DMS 273 treated with DMSO at 0.1 percent for 48 hours (cell line): ENCODE data around the gene ANKRD40CL.

ENCODE experiments used
- DNase-seq: peaks from one replicate; lab custom pipeline; 2025; lab: John Stamatoyannopoulos, UW

The ANKRD40CL gene

DNA sequence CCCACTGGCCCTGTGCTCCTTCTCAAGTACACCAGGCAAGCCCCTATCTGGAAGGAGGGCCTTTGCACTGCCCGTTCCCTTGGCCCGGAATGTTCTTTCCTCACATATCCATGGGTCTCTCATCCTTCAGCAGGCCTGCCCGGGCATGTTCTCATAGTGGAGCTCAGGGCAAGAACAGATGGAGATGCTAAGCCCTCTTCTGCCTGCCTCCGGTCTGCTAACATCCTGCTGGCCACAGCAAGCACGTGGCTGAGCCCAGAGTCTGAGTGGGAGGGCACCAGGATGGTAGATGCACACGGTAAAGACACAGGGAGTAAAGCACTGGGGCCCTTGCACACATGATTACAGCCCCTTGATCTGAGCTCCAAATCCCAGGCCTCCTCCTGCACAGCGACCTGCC lies 19.8 kb upstream of the ANKRD40CL start:
- DNase-seq = peak; percentile 75

DNA sequence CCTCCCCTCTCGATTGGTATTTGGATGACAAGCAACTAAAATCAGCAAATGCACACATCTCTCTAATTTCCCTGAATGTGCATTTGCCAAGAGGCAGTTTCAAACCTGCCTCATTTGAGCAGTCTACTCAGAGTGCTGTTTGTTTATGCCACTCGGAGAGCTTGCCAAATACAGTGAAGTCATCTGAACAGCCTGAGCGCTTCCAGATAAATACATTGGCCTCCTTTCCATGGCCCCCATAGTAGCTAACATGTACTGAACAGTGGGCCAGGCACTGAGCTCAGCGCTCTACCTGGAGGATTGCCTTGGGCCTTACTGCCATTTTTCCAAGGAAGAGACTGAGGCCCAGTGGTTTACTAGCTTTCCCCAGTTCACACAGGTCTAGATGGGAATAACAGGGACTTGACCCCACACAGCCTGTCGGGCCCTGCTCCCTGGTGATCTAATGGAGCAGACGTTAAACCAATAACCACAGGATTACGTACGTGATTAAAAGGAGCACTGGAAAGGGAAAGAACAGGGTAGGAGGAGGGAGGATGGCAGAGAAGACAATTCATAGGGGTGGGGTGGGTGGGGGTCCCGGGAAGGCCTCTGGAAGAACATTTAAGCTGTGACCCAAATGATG lies 18.7 kb upstream of the ANKRD40CL start:
- DNase-seq = no peak

DNA sequence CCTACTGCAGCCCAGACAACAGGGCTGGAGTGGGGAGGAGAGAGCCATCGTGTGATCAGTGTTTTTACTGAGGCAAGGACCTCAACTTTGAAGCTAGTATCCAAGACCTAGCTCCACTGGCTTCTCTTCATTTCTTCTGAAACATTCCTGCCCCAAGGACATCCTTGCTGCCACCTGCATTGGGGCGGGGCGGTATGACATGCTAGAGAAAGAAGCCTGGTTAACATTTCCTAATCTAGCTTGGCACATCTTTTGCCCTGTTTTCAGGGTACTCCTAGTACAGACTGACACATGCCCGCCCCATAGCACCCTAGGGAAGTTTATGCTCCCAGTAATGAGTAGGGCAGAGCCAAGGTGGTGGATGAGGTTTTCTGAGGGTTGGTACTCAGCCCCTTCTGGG lies 17.8 kb upstream of the ANKRD40CL start:
- DNase-seq = no peak

DNA sequence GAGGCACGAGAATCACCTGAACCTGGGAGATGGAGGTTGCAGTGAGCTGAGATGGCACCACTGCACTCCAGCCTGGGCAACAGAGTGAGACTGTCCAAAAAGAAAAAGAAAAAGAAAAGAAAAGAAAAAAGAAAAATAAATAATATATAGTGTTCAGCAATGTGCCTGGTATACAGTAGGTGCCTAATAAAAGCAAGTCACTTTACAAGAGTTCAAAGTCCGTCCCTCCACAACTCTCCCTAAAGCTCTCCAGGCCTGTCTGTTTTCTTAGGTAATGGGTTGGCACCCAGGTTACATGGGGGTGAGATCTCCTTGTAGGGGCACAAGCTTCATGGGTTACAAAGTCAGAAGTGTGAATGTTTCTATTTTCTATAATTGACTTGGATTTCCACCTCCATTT lies 16.6 kb upstream of the ANKRD40CL start:
- DNase-seq = no peak

DNA sequence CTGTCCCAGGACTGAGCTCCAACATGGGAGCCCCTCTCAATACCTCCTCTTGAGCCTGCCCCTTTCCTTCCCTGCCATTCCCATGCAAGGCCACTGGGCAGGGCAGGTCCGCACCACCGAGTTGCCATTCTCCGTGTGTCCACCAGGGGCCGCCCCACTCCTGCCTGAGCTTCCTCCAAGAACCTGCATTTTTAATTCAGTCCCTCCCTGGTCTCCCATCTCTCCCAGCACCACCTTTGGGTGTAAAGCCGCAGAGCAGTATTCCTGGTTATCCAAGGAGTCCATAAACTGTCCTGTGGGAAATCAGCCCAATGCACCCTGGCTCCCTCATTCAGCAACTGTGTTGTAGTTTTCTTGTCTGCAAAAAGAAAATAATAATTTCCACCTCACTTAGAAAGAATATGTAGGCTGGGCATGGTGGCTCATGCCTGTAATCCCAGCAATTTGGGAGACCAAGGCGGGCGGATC lies 15.9 kb upstream of the ANKRD40CL start:
- peak; percentile 71 for DNase-seq

DNA sequence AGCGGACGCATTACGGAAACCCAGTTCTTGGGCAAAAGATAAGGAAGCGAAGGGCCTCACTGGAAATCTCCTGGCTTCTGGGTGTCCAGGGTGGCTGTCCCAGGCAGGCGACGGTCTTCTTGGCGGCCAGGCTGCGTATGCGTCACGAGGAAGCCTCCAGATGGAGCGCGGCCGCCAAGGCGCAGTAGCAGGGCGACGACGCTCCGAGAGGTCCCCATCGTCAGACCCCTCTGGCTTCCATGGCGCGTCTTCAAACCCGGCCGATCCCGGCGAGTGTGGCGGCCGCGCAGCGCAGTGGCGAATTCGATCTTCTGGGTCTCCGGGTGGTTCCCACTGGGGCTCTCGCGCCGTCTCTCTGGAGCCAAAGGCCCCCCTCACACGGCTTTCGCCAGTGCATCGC lies 13.8 kb upstream of the ANKRD40CL start:
- no peak for DNase-seq

DNA sequence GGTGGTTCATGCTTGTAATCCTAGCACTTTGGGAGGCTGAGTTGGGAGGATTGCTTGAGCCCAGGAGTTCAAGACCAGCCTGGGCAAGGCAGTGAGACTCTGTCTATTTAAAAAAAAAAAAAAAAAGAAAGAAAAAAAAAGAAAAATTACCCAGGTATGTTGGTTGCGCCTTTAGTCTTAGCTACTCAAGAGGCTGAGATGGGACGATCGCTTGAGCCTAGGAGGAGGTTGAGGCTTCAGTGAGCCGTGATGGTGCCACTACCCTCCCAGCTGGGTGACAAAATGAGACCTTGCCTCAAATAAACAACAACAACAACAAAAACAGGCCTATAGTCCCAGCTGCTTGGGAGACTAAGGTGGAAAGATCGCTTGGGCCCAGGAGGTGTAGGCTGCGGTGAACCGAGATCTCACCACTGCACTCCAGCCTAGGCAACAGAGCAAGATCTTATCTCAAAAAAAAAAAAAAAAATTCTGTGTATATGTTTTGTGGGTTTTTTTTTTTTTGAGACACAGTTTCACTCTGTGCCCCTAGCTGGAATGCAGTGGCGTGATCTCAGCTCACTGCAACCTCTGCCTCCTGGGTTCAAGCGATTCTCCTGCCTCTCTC lies 12.5 kb upstream of the ANKRD40CL start:
- DNase-seq = no peak

DNA sequence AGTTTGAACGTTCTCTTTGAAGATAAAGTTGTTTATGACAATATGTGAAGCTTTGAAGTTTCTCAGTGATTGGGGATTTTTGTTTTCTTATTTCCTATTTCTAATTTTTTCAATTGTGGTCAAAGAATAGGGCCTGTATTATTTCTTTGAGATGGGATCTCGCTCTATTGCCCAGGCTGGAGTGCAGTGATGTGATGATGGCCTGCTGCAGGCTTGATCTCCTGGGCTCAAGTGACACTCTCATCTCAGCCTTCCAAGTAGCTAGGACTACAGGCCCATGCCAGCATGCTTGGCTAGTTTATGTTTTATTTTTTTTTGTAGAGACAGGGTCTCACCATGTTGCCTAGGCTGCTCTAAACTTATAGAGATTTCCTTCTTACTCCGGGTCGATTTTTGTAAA lies 11.7 kb upstream of the ANKRD40CL start:
- DNase-seq = no peak

DNA sequence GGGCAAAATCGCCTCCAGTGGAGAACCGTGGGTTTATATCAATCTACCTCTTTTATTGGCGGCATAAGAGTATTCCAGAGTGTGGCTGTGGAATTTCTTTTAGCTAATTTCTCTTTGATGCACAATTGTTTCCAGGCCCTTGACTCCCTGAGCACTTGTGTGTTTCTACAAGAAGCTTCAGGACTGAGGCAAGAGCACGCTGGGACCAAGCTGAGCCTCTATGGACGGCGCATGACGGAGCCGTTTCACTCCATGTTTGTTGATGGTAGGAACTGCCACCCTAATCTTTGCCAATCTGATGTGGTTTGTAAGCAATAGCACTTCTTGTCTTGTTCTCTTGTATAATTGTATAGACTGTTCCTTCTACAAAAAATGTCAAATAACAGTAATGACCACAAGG lies 11.2 kb upstream of the ANKRD40CL start:
- no peak for DNase-seq

DNA sequence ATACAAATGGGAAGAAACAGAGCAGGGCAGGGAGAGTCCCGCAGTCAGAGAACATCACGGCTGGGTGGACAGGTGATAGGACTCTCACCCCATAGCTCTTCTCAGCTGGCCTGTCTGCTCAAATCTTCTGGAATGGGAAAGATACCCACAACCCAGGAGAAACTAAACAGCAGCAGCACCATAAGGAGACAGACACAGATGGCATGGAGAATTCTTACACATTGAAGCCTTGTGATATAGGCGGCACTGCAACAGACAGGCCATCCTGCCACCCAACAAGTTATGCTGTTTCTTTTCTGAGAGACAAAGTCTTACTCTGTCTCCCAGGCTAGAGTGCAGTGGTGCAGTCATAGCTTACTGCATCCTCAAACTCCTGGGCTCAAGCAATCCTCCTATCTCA lies 8.6 kb upstream of the ANKRD40CL start:
- DNase-seq = no peak

DNA sequence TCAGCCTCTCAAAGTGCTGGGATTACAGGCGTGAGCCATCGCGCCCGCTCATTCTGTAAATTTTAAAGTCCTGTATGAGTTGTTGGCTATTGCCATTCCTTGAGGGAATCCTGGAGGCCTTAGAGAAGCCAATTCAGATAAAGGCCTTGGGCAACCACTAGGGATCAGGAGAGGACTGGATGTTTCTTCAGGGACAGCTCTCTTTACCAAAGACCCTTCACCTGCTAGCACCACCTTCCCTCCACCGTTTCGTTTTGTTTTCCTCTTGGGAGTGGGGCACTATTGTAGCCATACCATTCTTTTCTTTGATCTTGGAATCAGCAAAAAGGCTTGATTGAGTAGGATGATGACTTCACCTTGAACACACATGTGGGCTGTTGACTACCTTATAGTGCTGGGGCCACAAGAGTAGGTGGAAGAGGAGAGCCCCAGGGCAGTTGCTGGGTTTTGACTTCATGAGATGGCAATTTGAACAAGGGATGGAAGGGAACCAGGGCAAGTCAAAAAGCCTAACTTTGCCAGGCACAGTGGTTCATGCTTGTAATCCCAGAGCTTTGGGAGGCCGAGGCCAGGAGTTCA lies 7.0 kb upstream of the ANKRD40CL start:
- no peak for DNase-seq

DNA sequence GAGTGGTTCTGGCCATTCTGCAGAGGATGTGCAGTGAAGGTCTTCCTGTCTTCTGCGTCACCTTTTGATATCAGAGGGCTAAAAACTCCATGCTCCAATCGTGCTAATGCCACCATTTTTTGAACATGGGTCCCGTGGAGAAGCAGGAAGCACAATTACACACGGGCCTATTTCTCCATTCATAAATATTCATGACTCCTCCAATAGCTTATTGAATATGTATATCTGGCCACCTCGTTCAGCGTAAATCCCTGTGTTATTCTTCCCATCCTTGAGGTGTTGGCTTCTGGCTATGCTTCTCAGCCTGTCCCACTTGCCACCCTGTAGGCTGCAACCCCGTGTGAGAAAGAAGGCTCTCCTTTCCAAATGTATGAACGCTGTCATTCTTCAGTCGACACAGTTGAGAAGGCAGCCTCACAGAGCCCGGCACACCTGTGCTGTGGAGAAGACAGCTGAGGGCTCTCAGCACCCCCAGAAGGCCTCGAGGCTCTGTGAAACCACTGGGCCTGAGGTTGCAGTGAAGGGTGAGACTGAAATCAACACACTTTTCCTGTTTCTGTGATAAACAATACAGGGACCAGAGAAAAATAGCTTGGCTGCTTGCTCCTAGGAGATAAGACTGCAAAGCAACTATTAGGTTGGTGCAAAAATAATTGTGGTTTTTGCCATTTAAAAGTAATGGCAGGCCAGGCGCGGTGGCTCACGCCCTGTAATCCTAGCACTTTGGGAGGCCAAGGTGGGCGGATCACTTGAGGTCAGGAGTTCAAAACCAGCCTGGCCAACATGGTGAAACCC lies 4.9 kb upstream of the ANKRD40CL start:
- DNase-seq = no peak

DNA sequence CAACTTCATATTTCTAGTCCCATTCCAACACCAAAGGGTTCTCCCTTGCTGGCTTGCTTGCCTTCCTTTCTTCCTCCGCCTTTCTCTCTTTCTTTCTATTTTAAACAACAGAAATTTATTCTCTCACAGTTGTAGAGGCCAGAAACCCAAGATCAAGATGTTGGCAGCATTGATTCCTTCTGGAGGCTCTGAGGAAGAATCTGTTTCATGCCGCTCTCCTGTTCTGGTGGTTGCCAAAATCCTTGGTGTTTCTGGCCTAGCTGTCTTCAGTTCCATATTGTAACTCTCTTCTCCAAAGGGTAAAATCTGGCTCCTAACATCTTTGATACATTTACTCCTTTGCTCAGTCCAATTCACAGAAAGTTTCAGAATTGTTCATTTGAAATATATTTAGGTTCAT lies 3.0 kb upstream of the ANKRD40CL start:
- no peak for DNase-seq

DNA sequence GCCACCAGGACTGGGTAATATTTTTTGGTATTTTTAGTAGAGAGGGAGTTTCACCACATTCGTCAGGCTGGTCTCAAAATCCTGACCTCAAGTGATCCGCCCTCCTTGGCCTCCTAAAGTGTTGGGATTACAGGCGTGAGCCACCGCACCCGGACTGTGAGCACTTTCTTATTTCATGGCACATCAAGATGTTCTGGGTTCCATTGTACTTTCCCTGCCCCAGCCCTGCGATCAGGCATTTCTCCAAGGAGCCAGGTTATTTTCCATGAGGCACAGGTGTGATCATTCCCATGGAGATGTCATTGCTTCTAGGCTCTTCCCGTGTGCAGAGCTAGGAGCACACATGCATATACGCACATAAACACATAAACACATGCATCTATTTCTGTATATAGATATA lies 2.6 kb upstream of the ANKRD40CL start:
- no peak for DNase-seq

DNA sequence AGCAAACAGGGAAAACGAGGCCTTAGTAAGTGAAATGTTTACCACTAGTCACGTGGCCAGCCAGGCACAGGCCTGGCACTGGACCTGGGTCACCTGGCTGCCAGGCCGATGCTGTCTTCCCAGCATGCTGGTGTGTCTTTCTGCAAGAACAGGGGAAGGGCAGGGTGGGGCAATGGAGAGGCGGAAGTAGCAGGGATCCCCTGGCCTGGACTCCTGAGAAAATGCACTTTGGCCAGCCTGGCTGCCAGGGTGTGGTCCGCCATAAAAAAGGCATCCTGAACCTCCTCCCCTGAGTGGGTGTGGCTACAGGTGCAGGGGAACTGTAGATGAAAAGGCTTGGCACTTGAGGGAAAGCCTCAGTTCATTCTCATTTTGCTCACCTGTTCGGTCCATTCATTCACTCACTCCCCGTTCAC lies 1.0 kb upstream of the ANKRD40CL start:
- DNase-seq = no peak

DNA sequence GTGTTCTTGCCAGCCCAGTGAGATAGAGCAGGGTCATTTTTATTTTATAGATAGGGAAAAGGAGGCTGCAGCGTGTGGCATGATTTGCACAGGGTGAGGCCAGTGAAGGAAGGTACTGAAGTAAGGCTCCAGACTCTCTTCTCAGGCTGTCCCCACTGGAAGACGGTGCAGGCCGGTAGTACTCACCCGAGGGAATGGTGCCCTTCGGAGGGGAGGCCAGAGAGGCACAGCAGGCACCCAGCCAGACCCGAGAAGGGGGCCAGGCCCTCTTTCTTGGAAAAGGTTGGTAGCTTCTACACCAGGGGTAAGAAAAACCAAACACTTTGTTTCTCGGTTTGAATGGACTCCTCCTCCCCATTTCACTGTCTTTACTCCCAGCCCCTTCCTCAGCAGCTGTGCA lies 288 bp downstream of the ANKRD40CL start:
- no peak for DNase-seq

DNA sequence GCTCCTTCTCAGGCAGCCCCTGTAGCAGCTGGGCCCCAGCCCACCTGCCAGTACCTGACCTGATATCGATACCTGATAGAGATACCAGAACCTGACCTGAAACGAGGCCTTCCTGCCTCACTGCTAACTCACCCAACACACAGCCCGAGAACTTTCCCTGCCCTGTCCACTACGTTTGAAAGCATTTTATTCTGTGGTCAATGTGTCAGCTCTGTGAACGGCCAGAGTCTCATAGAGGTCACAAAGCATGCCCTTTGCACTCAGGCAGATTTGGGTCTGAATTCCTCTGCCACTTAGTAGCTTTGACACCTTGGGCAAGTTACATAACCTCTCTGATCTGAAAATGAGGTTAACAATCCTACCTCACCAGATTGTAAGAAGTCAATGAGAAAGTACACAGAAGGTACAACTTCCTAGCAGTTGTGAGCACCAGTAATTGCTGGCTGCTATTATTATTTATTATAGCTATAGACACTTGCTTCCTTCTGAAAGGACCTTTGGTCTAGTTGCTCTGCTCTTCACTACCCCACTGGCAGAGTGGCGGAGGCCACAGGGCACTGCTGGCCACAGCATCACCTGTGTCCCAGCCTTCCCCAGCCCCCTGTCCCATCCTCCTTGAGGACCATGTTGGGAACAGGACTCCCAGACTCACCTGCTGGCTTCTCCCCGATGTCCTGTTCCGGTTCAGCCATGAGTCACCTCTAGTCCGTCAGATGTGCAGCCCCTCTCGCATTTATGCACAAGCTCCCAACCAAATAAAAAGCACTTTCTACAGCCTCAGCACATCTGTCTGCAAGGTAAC lies 895 bp downstream of the ANKRD40CL start:
- no peak for DNase-seq

DNA sequence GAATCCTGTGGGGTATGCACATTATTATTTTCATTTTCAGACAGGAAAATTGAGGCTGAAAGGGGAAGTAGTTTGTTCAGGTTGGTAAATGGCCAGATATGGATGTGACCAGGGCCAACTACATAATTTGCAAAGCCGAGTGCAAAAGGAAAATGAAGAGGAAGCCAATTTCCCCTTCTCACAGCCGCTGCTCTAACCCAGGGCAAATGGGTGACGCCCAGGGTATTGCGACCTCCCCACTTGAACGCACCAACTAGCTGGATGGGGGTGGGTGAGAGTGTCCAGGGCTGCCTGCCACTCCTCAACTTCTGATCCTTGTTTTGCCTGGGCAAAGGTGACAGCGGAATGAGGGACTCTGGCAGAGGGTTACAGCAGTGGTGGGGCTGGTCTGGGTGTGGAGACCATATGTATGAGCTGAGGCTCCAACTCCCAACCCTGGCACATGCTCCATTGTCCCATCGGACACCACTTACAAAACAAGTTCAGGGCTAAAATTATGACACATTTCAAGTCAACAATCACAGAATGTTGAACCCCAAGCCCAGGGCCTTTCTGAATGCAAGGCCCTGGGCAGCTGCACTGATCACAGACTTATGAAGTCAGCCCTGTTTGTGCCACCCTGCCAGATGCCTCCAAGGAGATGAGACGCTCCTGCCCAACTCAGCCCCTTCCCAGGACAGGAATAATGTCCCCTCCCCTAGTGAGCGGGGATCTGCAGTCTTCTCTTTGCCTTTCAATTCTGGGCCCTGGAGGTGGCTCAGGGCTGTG lies 1.7 kb downstream of the ANKRD40CL start:
- DNase-seq = no peak

DNA sequence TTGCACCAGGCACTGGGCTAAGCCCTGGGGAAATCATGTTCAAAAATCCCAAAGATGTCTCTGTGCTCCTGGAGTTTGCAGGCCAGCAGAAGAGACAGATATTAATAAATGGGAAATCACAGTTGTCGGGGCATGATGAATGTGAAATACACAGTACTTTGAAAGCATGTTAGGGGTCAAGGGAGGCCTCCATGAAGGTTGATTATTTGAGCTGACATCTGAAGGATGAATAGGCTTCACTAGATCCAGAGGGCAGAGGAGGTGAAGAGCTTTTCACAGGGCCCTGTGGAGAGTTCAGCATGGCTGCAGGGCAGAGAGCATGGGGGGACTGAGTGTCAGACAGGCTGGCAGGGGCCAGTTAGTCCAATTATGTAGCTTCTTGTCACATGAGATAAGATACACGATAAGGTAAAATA lies 2.6 kb downstream of the ANKRD40CL start:
- DNase-seq = no peak

DNA sequence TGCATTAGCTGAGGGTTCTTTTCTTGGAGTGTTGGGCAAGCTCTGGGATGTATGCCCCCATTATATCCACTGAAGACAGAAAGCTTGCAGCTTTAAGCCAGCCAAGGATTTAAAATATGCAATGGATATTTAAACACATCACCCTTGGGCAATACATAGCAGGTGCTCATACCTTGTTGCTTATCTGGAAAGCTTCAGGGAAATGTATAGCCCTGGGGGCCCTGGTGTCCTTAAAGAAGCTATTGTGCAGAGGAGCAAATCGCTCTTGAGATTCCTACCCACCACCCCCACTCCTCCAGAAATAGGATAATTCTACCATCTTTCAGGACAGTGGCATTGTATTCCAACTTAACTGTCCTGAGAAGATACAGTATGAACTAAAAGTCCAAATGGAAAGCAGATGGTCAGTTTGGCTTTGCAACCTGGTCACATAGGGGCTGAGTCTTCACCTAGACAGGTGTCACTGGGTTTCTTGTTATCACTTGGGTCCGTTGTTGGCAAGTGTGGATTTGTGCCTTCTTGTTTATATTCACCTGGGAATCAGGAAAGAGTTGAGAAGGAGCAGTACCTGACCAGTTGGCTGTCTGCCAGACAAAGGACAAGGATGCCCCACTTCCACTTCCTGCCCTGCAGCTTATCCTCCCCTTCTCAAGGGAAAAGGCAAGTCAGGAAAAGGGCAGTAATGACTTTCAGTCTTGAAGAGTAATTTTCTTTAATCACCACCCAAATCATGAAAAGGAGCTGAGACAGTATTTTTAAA lies 3.4 kb downstream of the ANKRD40CL start:
- DNase-seq = no peak

DNA sequence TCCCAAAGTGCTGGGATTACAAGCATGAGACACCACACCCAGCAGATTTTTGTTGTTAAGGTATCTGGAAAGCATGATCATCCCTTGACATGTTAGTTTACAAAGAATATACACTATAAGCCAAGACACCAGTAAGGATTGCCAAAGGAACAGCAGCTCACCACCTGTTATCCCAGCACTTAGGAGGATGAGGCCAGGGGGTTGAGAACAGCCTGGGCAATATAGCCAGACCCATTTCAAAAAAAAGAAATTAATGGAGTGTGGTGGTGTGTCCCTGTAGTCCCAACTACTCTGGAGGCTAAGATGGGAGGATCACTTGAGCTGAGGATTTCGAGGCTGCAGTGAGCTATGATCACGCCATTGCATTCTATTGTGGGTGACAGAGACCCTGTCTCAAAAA lies 5.1 kb downstream of the ANKRD40CL start:
- DNase-seq = no peak
